Fibroblast of skin of left biceps (primary cell): ENCODE data around the gene GABPB2.
"Not testable (repeated sequence)": the region's sequence is repeated elsewhere in the genome, so short reads cannot be mapped to it uniquely, and the experiment has no call there.

Experiments
- DNase-seq, 2 experiments: peaks; one replicate each; pipeline ENCODE4 v3.0.0-alpha.2; 2013; ENCODE audit warnings: low read depth in 2 of 2

GABPB2 gene

GRCh38 chr1:151060007-151060656 lies 10.4 kb upstream of the GABPB2 start, which contains the start of gene MLLT11:
Gene MLLT11, plus strand, starts transcription at chr1:151060397. Its CDS starts 6,828 bp downstream, at chr1:151067225.
- peak in 1 of 2 experiments; percentile 39 for DNase-seq

GRCh38 chr1:151060657-151061421 lies 9.7 kb upstream of the GABPB2 start:
- DNase-seq = no peak

DNA sequence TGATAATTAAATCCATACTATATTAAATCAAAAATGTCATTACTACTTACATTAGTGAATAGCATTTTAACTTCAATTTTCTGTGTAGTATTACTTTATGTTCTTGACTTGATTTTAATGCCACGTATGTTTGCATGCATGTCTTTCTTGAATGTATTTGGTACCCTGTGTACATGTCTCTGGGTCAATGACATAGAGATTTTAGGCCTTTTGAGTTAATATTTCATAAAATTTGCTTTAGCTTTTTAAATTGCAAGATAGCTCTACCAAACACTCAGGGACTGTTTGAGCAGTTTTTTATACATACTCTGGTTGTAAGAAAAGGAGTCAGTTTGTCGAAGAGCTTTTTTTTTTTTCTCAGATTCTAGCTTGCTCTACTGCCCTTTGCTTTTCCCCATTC lies 8.9 kb upstream of the GABPB2 start:
- DNase-seq = no peak

DNA sequence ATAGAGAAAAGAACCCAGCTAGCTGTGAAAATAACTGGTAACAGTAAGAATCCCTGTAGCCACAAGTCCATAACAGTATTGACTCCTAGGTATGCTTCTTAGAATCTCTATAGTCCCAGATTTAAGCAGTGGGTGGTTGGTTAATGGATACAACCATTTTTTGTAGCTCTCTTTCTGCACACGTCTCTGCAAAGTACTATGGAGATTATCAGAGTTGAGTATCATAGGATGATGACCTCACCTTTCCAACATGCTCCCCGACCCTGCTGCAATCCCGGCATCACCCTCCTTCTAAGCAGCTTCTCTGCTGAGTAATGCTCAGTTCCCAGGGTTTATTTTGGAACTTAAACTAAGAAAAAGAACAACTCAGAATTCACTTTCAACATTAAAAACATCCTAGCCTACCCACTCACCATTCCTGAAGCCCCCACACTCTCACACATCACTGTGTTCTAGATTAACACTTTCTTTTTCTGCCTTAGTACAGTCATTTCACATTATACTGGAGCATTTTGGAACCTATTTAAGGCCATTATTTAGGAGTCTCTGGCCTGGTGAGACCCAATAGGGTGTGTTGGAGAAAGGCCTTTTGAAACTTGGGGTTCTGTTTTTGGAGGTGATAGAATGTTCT lies 7.7 kb upstream of the GABPB2 start:
- DNase-seq = peak; percentile 44 to 50

DNA sequence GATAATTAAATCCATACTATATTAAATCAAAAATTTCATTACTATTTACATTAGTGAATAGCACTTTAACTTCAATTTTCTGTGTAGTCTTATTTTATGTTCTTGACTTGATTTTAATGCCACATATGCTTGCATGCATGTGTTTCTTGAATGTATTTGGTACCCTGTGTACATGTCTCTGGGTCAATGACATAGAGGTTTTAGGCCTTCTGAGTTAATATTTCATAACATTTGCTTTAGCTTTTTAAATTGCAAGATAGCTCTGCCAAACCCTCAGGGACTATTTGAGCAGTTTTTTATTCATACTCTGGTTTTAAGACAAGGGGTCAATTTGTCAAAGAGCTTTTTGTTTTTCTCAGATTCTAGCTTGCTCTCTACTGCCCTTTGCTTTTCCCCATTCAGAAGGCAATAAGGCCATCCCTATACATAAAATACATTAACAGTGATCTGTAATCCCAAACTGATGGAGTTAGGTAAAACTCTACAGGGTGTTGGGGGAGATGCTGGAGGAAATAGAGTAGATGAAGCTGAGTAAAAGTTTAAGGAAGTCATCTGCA lies 5.4 kb upstream of the GABPB2 start:
- DNase-seq = no peak

DNA sequence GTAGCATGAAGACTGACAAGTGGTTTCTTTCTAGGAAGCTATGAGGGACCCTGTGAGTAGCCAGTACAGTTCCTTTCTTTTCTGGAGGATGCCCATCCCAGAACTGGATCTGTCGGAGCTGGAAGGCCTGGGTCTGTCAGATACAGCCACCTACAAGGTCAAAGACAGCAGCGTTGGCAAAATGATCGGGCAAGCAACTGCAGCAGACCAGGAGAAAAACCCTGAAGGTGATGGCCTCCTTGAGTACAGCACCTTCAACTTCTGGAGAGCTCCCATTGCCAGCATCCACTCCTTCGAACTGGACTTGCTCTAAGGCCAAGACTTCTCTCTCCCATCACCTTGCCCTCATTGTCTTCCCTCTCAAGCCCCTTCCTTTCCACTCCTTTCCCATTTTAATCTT lies 3.4 kb upstream of the GABPB2 start:
- no peak for DNase-seq

- no peak for DNase-seq
These were observed 1.5 kb upstream of the GABPB2 start for GRCh38 chr1:151069103-151069486.

DNA sequence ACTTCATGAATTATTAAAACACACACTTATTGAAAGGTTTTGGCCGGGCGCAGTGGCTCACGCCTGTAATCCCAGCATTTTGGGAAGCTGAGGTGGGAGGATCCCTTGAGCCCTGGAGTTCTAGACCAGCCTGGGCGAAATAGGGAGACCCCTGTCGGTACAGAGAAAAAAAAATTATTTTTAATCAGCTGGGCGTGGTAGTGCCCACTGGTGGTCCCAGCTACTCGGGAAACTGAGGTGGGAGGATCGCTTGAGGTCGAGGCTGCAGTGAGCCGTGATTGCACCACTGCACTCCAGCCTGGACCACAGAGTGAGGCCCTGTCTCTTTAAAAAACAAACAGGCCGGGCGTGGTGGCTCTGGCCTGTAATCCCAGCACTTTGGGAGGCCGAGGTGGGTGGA lies 1.7 kb downstream of the GABPB2 start:
- DNase-seq = no peak

GRCh38 chr1:151085953-151086559 lies 15.5 kb downstream of the GABPB2 start:
- DNase-seq = no peak

DNA sequence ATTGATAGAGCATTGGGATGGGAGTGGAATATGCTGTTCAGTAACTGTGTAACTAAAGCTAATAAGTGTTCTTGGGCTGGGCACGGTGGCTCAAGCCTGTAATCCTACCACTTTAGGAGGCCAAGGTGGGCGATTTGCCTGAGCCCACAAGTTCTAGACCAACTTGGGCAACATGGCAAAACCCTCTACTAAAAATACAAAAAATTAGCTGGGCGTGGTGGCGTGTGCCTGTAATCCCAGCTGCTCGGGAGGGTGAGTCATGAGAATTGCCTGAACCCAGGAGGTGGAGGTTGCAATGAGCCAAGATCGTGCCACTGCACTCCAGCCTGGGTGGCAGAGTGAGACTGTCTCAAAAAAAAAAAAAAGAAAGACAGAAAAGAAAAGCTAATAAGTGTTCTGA lies 26.9 kb downstream of the GABPB2 start:
- DNase-seq = not testable (repeated sequence)

DNA sequence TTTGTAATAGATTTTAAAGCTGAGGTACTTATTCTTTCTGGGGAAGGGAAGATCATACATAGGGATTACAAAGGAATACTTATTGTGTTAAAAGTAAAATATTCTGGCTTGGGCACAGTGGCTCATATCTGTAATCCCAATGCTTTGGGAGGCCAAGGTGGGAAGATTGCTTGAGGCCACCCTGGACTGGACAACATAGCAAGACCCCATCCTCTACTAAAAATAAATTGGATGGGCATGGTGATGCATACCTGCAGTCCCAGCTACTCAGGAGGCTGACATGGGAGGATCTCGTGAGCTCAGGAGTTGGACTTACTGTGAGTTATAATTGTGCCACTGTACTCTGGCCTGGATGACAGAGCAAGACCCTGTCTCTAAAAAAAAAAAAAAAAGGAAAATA lies 27.6 kb downstream of the GABPB2 start:
- DNase-seq = no peak

- DNase-seq = no peak
These were observed 34.1 kb downstream of the GABPB2 start for GRCh38 chr1:151104630-151105029.

GRCh38 chr1:151106894-151107293 lies 36.3 kb downstream of the GABPB2 start:
- DNase-seq = no peak

DNA sequence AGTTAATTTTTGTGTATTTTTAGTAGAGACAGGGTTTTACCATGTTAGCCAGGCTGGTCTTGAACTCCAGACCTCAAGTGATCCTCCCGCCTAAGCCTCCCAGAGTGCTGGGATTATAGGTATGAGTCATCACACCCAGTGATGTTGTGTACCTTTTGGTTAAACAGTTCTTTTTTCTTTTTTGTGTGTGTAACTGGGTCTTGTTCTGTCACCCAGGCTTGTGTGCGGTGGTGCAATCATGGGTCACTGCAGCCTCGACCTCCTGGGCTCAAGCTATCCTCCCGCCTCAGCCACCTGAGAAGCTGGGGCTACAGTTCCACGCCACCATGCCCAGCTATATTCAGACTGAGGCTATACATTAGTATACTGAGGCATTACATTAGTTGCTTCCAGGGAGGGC lies 37.8 kb downstream of the GABPB2 start:
- DNase-seq = no peak

- DNase-seq = no peak
These were observed 43.3 kb downstream of the GABPB2 start for GRCh38 chr1:151113877-151114276.

DNA sequence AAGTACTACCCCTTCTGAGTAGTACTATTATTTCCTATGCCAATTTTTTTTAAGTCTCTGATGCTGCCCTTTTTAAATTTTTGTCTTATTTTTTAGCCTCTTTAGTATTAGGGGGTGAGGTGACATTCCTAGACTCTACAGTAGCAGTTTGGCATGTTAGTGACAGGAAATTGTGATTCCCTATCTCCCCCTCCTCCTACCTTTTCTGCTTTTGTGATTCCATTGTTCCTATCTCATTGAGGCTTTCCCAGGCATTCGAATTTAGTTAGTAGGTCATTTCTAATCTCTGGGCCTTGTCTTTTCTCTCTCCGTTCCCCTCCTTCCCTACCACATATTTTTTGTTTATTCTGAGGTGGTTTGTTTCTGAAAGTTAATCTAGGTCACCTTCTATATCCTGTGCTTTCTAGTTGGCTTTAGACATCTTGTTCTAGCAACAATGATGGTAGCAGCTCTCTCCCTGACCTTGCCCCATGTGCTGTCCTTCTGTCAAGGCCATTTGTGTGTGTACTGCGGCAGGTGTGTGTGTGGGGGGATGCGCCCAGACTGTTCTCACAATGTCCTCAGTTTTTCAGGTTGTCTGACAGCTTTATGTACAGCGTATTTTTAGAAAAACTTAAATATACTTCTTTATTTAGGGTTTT lies 54.3 kb downstream of the GABPB2 start:
- no peak for DNase-seq

- no peak for DNase-seq
These were observed 58.2 kb downstream of the GABPB2 start for GRCh38 chr1:151128800-151129199.

DNA sequence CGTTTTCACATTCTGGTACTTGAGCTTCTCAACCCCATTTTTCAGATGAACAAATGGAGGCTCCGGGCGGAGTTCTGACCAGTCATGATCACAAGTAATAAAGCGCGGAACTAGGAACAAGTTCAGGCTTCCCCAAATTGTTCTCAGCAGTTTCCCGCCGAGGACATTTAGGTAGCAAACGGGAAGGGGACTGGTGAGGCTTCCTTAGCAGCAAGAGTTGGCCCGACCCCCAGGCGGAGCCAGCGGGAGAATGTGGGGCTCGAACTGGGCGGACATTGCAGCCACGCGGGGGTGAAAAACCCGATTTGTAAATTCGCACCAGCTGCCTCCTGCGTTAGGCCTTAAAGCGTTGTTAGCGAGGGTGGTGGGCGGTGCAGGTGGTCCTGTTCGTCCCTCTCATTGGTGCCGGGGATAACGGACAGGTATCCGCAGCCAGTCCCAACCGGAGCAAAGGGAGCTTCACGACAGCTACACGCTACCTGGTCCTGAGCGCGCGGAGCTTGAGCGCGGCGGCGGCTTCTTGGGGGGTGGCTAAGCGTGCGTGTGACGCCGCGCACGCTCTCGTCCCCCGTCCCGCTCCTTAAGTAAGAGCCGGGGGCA lies 60.5 kb downstream of the GABPB2 start:
- peak; percentile 70 to 77 for DNase-seq

DNA sequence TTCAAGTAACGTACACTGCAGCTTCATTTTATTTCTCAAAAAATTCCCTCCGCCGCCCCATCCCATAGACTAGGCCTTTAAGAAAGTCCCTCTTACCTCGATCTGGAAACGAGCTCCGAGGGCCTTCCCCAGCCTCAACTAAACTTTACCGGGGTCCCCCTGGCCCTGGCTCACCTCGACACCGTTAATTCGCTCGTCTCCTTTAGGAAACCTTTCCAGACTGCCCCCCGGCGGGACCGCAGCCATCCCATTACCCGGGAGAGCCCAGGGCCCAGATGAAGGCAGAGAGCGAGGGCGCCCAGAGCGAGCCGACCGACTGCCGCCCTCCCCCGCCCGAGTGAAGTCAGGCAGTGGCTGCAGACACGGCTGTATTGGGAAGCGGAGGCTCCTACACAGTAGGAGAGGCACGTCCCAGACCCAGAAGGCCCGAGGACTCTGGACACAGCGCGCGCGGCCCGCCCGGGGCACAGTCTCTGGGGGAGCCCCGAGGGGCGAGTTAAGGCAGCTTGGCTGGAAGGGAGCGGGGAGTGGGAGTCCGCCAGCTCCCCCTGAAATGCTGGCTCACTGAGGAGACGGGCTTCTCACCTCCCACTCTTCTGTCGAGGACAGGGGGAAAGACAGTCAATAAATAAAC lies 61.3 kb downstream of the GABPB2 start:
- DNase-seq = no peak

DNA sequence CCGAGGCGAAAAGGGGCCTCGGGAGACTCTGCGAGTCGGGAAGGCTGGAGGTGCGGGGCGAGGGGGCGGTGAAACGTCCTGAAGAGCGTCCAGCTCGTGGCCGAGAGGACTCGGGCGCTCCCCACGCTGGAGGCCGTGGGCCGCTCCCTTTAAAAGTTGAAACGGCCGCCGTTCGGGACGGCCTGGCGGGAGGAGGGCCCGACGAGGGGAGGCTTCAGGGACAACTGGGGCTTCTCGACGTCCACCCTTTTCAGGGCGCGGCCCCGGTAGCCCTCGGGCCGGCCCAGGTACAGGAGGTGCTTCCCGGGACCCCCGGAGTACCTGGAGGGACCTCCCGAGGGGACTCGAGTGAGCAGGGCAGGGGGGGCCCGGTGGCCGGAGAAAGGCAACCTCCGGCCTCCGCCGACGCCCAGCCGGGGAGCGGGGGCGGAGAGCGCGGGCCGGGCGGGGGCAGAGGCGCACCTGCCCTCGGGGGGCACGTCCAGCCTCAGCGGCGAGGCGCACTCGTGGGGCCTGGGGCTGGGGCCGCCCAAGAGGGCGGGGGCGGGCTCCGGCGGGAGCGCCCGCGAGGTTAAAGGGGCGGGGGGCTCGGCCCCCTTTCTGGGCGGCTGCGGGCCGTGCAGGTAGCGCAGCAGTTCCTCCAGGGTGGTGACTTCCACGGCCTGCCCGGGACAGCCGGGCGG lies 61.9 kb downstream of the GABPB2 start:
- DNase-seq = no peak
